GM23338 (cell line): ENCODE results near the gene CRELD1. TPM values are rescaled to one million over a fixed set of nuclear protein-coding genes. Genes with fewer than 3 reads are reported as not detected.
A peak's percentile ranks its signal among the peaks of the same experiment; 100 is the strongest.

Experiments
- ATAC-seq: fragments of 200-7000 bp; cut with Tn5 transposase; 3 replicates; pipeline ENCODE4 v1.9.1; 2020
- DNase-seq: peaks from one replicate; pipeline ENCODE4 v3.0.0-alpha.2; 2015; ENCODE audit warnings: low spot score
- H2AFZ ChIP-seq: fragments of 200-600 bp; sonication (generic); 2 replicates; pipeline ENCODE4 v1.8.0; 2016; ENCODE audit warnings: antibody characterized with exemption, mild to moderate bottlenecking, moderate library complexity
- H3F3A ChIP-seq: fragments of 200-600 bp; sonication (generic); replicated peaks from 2 replicates; pipeline ENCODE4 v1.8.0; 2017; ENCODE audit warnings: antibody characterized with exemption, mixed run types, low read depth
- H3K27ac ChIP-seq: fragments of 200-600 bp; sonication (generic); 2 replicates; pipeline ENCODE4 v1.6.1; 2016; ENCODE audit warnings: low read depth
- H3K27me3 ChIP-seq: fragments of 200-600 bp; sonication (generic); 2 replicates; pipeline ENCODE4 v1.8.0; 2016; ENCODE audit warnings: mild to moderate bottlenecking, mixed run types, moderate library complexity; ENCODE audit not compliant: insufficient read depth
- H3K36me3 ChIP-seq: fragments of 200-600 bp; sonication (generic); 2 replicates; pipeline ENCODE4 v1.8.0; 2016; ENCODE audit warnings: mild to moderate bottlenecking; ENCODE audit not compliant: insufficient read depth
- H3K4me1 ChIP-seq: fragments of 200-600 bp; sonication (generic); 2 replicates; pipeline ENCODE4 v1.8.0; 2016; ENCODE audit warnings: mild to moderate bottlenecking, moderate library complexity; ENCODE audit not compliant: insufficient read depth
- H3K4me2 ChIP-seq: fragments of 200-600 bp; sonication (generic); 2 replicates; pipeline ENCODE4 v1.7.1; 2017; ENCODE audit warnings: mixed run types
- H3K4me3 ChIP-seq: fragments of 200-600 bp; sonication (generic); 2 replicates; pipeline ENCODE4 v1.6.1; 2016; ENCODE audit warnings: mixed run types
- H3K79me2 ChIP-seq: fragments of 200-600 bp; sonication (generic); replicated peaks from 2 replicates; pipeline ENCODE4 v1.8.0; 2017; ENCODE audit warnings: mild to moderate bottlenecking; ENCODE audit not compliant: insufficient read depth
- H3K9me2 ChIP-seq: fragments of 200-600 bp; sonication (generic); 2 replicates; pipeline ENCODE4 v1.8.0; 2017; ENCODE audit not compliant: insufficient read depth
- H4K20me1 ChIP-seq: fragments of 200-600 bp; sonication (generic); replicated peaks from 2 replicates; pipeline ENCODE4 v1.8.0; 2017; ENCODE audit warnings: mild to moderate bottlenecking; ENCODE audit not compliant: insufficient read depth
- H3K27ac Mint-ChIP-seq: 2 replicates; pipeline ENCODE4 v1.8.0; 2020; ENCODE audit warnings: inconsistent platforms, mild to moderate bottlenecking, moderate library complexity, mixed read lengths
- H3K27me3 Mint-ChIP-seq: 3 replicates; pipeline ENCODE4 v1.8.0; 2022; ENCODE audit warnings: low read depth, mild to moderate bottlenecking, moderate library complexity, mixed read lengths, inconsistent platforms; ENCODE audit not compliant: insufficient read depth, poor library complexity
- H3K36me3 Mint-ChIP-seq: 3 replicates; pipeline ENCODE4 v1.8.0; 2021; ENCODE audit warnings: low read depth, mild to moderate bottlenecking, inconsistent platforms, moderate library complexity, mixed read lengths
- H3K4me1 Mint-ChIP-seq: 3 replicates; pipeline ENCODE4 v1.8.0; 2020; ENCODE audit warnings: mild to moderate bottlenecking, inconsistent platforms, mixed read lengths
- H3K4me3 Mint-ChIP-seq: 3 replicates; pipeline ENCODE4 v1.8.0; 2021; ENCODE audit warnings: moderate library complexity, mild to moderate bottlenecking, inconsistent platforms, mixed read lengths
- H3K9me3 Mint-ChIP-seq: 3 replicates; pipeline ENCODE4 v1.8.0; 2020; ENCODE audit warnings: moderate library complexity, mild to moderate bottlenecking, inconsistent platforms, mixed read lengths
- CREB1 ChIP-seq: fragments of 250-450 bp; sonication (Bioruptor Pico); IDR thresholded peaks from 2 replicates; pipeline ENCODE4 v1.5.0; 2020; ENCODE audit warnings: low read depth, mild to moderate bottlenecking, moderate library complexity
- CTCF ChIP-seq, 2 experiments: fragments of 200-600 bp in 1 of 2; sonication (generic) in 1 of 2; conservative IDR thresholded peaks; 2 replicates each; pipeline versions ENCODE4 v1.5.1 to v1.6.1; 2016 to 2017; ENCODE audit warnings: antibody characterized with exemption in 2 of 2, low read depth in 2 of 2, mild to moderate bottlenecking in 2 of 2, moderate library complexity in 1 of 2
- EZH2 ChIP-seq: fragments of 200-600 bp; sonication (generic); IDR thresholded peaks from one replicate; pipeline ENCODE4 v1.8.0; 2017; ENCODE audit warnings: antibody characterized with exemption, mild to moderate bottlenecking, low read depth; ENCODE audit not compliant: unreplicated experiment
- EZH2phosphoT487 ChIP-seq: fragments of 200-600 bp; sonication (generic); IDR thresholded peaks from one replicate; pipeline ENCODE4 v1.8.1; 2018; ENCODE audit warnings: antibody characterized with exemption; ENCODE audit not compliant: unreplicated experiment
- JUNB ChIP-seq: IDR thresholded peaks from one replicate; pipeline ENCODE4 v1.6.1; 2016; ENCODE audit warnings: antibody characterized with exemption; ENCODE audit not compliant: unreplicated experiment
- NANOG ChIP-seq: IDR thresholded peaks from 2 replicates; pipeline ENCODE4 v1.6.1; 2016; ENCODE audit warnings: antibody characterized with exemption, borderline replicate concordance
- POLR2AphosphoS5 ChIP-seq: IDR thresholded peaks from 2 replicates; pipeline ENCODE4 v1.6.1; 2016; ENCODE audit warnings: antibody characterized with exemption, low read depth
- STAT1 ChIP-seq: IDR thresholded peaks from one replicate; pipeline ENCODE4 v1.6.1; 2016; ENCODE audit warnings: antibody characterized with exemption; ENCODE audit not compliant: unreplicated experiment
- ZNF114 ChIP-seq: fragments of 250-450 bp; sonication (Bioruptor Pico); IDR thresholded peaks from 2 replicates; pipeline ENCODE4 v1.5.0; 2020; ENCODE audit warnings: mild to moderate bottlenecking, moderate library complexity
- ZNF331 ChIP-seq: fragments of 250-450 bp; sonication (Bioruptor Pico); IDR thresholded peaks from 2 replicates; pipeline ENCODE4 v1.5.0; 2020; ENCODE audit warnings: low read depth, mild to moderate bottlenecking, moderate library complexity
- polyA plus RNA-seq: library from polyadenylated mRNA; unstranded; fragments of >200 nt; fragmentation: Nextera tagmentation; extraction: Ambion mirVana; gene quantifications from 2 replicates; pipeline ENCODE4 v1.2.1, GENCODE V29; 2016
- total RNA-seq: library from RNA; depleted of rRNA; stranded (reverse); fragments of >200 nt; shearing (Covaris generic); gene quantifications from 2 replicates; pipeline ENCODE4 v1.2.3, GENCODE V29; 2014
- TF ChIP-seq, protein P1 (sequence below): fragments of 250-450 bp; sonication (Bioruptor Pico); IDR thresholded peaks from 2 replicates; pipeline ENCODE4 v1.5.0; 2020; ENCODE audit warnings: mild to moderate bottlenecking, moderate library complexity
- TF ChIP-seq, protein P2 (sequence below): IDR thresholded peaks from 2 replicates; pipeline ENCODE4 v1.6.1; 2016; ENCODE audit warnings: antibody characterized with exemption

CRELD1 gene
- total and polyA plus RNA-seq, 2 experiments from 2014 or later: 11.5 to 13.1 TPM

DNA sequence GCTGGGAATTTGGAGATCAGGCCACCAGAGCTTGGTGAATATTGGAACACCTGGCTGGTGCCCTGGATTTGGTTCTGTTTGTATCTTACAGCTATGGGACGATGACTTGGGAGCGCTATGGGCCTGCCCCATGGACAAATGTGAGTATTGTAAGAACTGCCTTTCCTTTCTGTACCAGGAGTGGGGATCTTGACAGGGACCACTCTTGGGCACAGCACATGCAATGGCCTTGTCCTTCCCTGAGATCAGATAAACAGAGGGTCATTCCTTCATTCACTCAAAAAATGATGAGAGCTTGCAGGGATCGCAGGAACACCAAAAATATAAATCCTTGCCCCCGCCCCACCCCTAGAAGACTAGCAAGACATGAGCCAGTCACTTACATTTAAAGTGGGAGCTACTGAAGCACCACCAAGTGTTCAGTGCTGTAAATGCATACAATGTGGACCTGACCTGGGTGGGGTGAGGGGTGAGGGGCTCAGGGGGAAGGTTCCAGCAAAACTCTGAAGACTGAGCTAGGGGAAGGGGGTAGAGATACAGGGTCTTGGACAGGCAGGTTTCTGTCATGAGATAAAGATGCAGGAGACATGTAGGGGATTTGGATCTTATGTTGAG is 2.7 kb upstream of the CRELD1 start:
- Histone ChIP-seq H3K27me3 (peaks cover 8% of the 10 kb centered on the region; the same call in 1 of the 2 replicates), H3F3A (0 out of 2 replicates have a peak, but pooled peaks cover 5% of the 10 kb centered on the region), H3K9me2 (no peaks in the 10 kb centered on the region), H3K4me1 (peaks cover 5% of the 10 kb centered on the region), H3K36me3 (no peaks in the 10 kb centered on the region), H3K79me2 (no peaks in the 10 kb centered on the region; the same call in 1 of the 2 replicates), H3K4me2 (no peak overlapping the region), H2AFZ (no peak overlapping the region), H3K27ac (no peak overlapping the region), H3K4me3 (no peak overlapping the region), H4K20me1 (no peaks in the 10 kb centered on the region)
- Mint-ChIP-seq H3K27ac (no peak overlapping the region), H3K4me1 (peaks cover 10% of the 10 kb centered on the region), H3K27me3 (peaks cover 11% of the 10 kb centered on the region), H3K36me3 (peaks cover 14% of the 10 kb centered on the region), H3K9me3 (peaks cover 12% of the 10 kb centered on the region; the same call in 2 of the 3 replicates), H3K4me3 (no peak overlapping the region)
- ATAC-seq (no peak), DNase-seq (no peak)
- no peak for TF ChIP-seq ZNF331
- TF ChIP-seq CTCF (conservative IDR thresholded peaks at IDR 0.05; ENCODE audit: low read depth in 2 of 2): peak in 1 of 2 experiments; percentile 43; a peak in 2 of 4 replicates
- TF ChIP-seq ZNF114 (CRISPR knock-in tag): no peak

GRCh38 chr3:9932535-9932842 is 1.1 kb upstream of the CRELD1 start:
- Histone ChIP-seq H3K79me2 (no peaks in the 10 kb centered on the region; the same call in 1 of the 2 replicates), H2AFZ (peak overlapping the region; percentile 95), H3K9me2 (no peaks in the 10 kb centered on the region), H3K4me1 (peaks cover 5% of the 10 kb centered on the region), H3F3A (0 out of 2 replicates have a peak, but pooled peaks cover 5% of the 10 kb centered on the region), H3K4me2 (peak overlapping the region; percentile 93), H3K27ac (0 out of 2 replicates have a peak overlapping the region, but pooled peaks have one; percentile 39), H3K4me3 (peak overlapping the region; percentile 85), H3K36me3 (peaks cover 6% of the 10 kb centered on the region; the same call in 1 of the 2 replicates), H3K27me3 (peaks cover 8% of the 10 kb centered on the region; the same call in 1 of the 2 replicates), H4K20me1 (no peaks in the 10 kb centered on the region)
- Mint-ChIP-seq H3K9me3 (peaks cover 12% of the 10 kb centered on the region; the same call in 2 of the 3 replicates), H3K4me3 (peak overlapping the region; percentile 89), H3K27me3 (peaks cover 11% of the 10 kb centered on the region), H3K36me3 (peaks cover 16% of the 10 kb centered on the region), H3K4me1 (peaks cover 10% of the 10 kb centered on the region), H3K27ac (no peak overlapping the region)
- ATAC-seq (no peak; the same call in 2 of the 3 replicates), DNase-seq (no peak)
- no peak for TF ChIP-seq CREB1
- TF ChIP-seq ZNF331: no peak
- no peak for TF ChIP-seq NANOG
- TF ChIP-seq JUNB: no peak
- TF ChIP-seq, protein P1, sequence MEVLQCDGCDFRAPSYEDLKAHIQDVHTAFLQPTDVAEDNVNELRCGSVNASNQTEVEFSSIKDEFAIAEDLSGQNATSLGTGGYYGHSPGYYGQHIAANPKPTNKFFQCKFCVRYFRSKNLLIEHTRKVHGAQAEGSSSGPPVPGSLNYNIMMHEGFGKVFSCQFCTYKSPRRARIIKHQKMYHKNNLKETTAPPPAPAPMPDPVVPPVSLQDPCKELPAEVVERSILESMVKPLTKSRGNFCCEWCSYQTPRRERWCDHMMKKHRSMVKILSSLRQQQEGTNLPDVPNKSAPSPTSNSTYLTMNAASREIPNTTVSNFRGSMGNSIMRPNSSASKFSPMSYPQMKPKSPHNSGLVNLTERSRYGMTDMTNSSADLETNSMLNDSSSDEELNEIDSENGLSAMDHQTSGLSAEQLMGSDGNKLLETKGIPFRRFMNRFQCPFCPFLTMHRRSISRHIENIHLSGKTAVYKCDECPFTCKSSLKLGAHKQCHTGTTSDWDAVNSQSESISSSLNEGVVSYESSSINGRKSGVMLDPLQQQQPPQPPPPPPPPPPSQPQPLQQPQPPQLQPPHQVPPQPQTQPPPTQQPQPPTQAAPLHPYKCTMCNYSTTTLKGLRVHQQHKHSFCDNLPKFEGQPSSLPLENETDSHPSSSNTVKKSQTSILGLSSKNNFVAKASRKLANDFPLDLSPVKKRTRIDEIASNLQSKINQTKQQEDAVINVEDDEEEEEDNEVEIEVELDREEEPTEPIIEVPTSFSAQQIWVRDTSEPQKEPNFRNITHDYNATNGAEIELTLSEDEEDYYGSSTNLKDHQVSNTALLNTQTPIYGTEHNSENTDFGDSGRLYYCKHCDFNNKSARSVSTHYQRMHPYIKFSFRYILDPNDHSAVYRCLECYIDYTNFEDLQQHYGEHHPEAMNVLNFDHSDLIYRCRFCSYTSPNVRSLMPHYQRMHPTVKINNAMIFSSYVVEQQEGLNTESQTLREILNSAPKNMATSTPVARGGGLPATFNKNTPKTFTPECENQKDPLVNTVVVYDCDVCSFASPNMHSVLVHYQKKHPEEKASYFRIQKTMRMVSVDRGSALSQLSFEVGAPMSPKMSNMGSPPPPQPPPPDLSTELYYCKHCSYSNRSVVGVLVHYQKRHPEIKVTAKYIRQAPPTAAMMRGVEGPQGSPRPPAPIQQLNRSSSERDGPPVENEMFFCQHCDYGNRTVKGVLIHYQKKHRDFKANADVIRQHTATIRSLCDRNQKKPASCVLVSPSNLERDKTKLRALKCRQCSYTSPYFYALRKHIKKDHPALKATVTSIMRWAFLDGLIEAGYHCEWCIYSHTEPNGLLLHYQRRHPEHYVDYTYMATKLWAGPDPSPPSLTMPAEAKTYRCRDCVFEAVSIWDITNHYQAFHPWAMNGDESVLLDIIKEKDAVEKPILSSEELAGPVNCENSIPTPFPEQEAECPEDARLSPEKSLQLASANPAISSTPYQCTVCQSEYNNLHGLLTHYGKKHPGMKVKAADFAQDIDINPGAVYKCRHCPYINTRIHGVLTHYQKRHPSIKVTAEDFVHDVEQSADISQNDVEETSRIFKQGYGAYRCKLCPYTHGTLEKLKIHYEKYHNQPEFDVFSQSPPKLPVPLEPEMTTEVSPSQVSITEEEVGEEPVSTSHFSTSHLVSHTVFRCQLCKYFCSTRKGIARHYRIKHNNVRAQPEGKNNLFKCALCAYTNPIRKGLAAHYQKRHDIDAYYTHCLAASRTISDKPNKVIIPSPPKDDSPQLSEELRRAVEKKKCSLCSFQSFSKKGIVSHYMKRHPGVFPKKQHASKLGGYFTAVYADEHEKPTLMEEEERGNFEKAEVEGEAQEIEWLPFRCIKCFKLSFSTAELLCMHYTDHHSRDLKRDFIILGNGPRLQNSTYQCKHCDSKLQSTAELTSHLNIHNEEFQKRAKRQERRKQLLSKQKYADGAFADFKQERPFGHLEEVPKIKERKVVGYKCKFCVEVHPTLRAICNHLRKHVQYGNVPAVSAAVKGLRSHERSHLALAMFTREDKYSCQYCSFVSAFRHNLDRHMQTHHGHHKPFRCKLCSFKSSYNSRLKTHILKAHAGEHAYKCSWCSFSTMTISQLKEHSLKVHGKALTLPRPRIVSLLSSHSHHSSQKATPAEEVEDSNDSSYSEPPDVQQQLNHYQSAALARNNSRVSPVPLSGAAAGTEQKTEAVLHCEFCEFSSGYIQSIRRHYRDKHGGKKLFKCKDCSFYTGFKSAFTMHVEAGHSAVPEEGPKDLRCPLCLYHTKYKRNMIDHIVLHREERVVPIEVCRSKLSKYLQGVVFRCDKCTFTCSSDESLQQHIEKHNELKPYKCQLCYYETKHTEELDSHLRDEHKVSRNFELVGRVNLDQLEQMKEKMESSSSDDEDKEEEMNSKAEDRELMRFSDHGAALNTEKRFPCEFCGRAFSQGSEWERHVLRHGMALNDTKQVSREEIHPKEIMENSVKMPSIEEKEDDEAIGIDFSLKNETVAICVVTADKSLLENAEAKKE (CRISPR knock-in tag): no peak
- TF ChIP-seq EZH2: no peak
- TF ChIP-seq POLR2AphosphoS5: no peak
- no peak for TF ChIP-seq ZNF114 (CRISPR knock-in tag)
- TF ChIP-seq EZH2phosphoT487: no peak
- no peak for TF ChIP-seq STAT1
- TF ChIP-seq, protein P2, sequence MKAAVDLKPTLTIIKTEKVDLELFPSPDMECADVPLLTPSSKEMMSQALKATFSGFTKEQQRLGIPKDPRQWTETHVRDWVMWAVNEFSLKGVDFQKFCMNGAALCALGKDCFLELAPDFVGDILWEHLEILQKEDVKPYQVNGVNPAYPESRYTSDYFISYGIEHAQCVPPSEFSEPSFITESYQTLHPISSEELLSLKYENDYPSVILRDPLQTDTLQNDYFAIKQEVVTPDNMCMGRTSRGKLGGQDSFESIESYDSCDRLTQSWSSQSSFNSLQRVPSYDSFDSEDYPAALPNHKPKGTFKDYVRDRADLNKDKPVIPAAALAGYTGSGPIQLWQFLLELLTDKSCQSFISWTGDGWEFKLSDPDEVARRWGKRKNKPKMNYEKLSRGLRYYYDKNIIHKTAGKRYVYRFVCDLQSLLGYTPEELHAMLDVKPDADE: no peak
